ENCODE results near the gene USP6NL.

DNA sequence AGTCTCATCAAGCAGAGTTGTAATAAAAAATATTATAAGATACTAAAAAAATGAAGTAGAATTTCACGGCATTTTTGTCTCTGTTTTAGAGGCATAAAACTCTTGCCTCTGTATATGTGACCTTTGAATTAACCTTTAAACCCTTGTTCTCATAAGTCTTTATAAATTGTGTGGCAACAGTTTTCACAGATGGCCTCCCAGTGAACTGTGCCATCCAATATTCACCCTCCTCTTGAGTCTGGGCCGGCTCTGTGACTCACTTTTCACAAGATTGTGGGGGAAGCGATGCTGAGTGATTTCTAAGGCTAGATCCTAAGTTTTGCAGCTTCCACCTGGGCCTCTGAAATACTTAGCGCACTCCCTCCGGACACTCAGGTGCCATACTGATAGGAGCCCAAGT is 4.6 kb upstream of the USP6NL start:
- TF ChIP-seq ATF3 (IDR thresholded peaks at IDR 0.05; ENCODE audit: borderline replicate concordance, extremely low read depth, low read depth, low read length) (no peak), EZH2 (IDR thresholded peaks at IDR 0.05; ENCODE audit: borderline replicate concordance, control insufficient read depth, low read depth, low read length) (no peak), EED (IDR thresholded peaks at IDR 0.05; ENCODE audit: low read depth) (no peak), KDM1A (IDR thresholded peaks at IDR 0.05; ENCODE audit: borderline replicate concordance) (no peak), ZZZ3 (IDR thresholded peaks at IDR 0.05; ENCODE audit: control insufficient read depth, insufficient read length, low read depth) (no peak)

Measured in GM12878 (cell line).